ACC112 (cell line): ENCODE results near the gene PRKCB.

Source experiments
- H2AFZ ChIP-seq: fragments of 200-600 bp; sonication (generic); one replicate; pipeline ENCODE4 v1.6.0; 2017; ENCODE audit warnings: antibody characterized with exemption, low read length; ENCODE audit not compliant: unreplicated experiment
- H3K27ac ChIP-seq: fragments of 200-600 bp; sonication (generic); 2 replicates; pipeline ENCODE4 v1.5.1; 2014; ENCODE audit warnings: low read depth, mild to moderate bottlenecking, antibody characterized with exemption, low read length, moderate library complexity
- H3K27me3 ChIP-seq: fragments of 200-600 bp; sonication (generic); 2 replicates; pipeline ENCODE4 v1.6.1; 2014; ENCODE audit warnings: mild to moderate bottlenecking, antibody characterized with exemption, low read length, moderate library complexity, mixed read lengths; ENCODE audit not compliant: insufficient read depth
- H3K36me3 ChIP-seq: fragments of 200-600 bp; sonication (generic); 2 replicates; pipeline ENCODE4 v1.6.1; 2016; ENCODE audit warnings: mild to moderate bottlenecking, antibody characterized with exemption, low read length, moderate library complexity, mixed read lengths; ENCODE audit not compliant: insufficient read depth
- H3K4me1 ChIP-seq: fragments of 200-600 bp; sonication (generic); one replicate; pipeline ENCODE4 v1.6.1; 2016; ENCODE audit warnings: low read length, mixed read lengths; ENCODE audit not compliant: insufficient read depth, unreplicated experiment, control insufficient read depth
- H3K4me3 ChIP-seq: fragments of 200-600 bp; sonication (generic); 2 replicates; pipeline ENCODE4 v1.5.1; 2014; ENCODE audit warnings: mild to moderate bottlenecking, low read depth, low read length
- H3K79me2 ChIP-seq: fragments of 200-600 bp; sonication (generic); one replicate; pipeline ENCODE4 v1.6.0; 2016; ENCODE audit warnings: low read length; ENCODE audit not compliant: control insufficient read depth, unreplicated experiment, insufficient read depth

PRKCB gene

GRCh38 chr16:24069036-24069590 lies 233.3 kb downstream of the PRKCB start:
- H3K36me3 ChIP-seq = no peaks in the 10 kb centered on the region
- no peak overlapping the region for H3K4me3 ChIP-seq
- H3K4me1 ChIP-seq = no peaks in the 10 kb centered on the region
- no peaks in the 10 kb centered on the region for H3K27me3 ChIP-seq
- no peak overlapping the region for H2AFZ ChIP-seq
- H3K27ac ChIP-seq = no peak overlapping the region
- no peaks in the 10 kb centered on the region for H3K79me2 ChIP-seq

GRCh38 chr16:24070851-24071250 lies 235.1 kb downstream of the PRKCB start:
- Histone ChIP-seq H2AFZ (no peak overlapping the region), H3K79me2 (no peaks in the 10 kb centered on the region)

GRCh38 chr16:24071666-24072360 lies 236.0 kb downstream of the PRKCB start:
- H3K27me3 ChIP-seq = no peaks in the 10 kb centered on the region
- no peak overlapping the region for H3K4me3 ChIP-seq
- no peaks in the 10 kb centered on the region for H3K79me2 ChIP-seq
- H3K27ac ChIP-seq = no peak overlapping the region
- no peak overlapping the region for H2AFZ ChIP-seq
- H3K36me3 ChIP-seq = no peaks in the 10 kb centered on the region
- H3K4me1 ChIP-seq = no peaks in the 10 kb centered on the region

More at GRCh38 chr16:24070851-24071250, 235.1 kb downstream of the PRKCB start:
- Histone ChIP-seq H3K4me3 (no peak overlapping the region), H3K27ac (no peak overlapping the region), H3K4me1 (no peaks in the 10 kb centered on the region), H3K36me3 (no peaks in the 10 kb centered on the region), H3K27me3 (no peaks in the 10 kb centered on the region)

- Histone ChIP-seq H3K27me3 (no peaks in the 10 kb centered on the region), H3K4me1 (no peaks in the 10 kb centered on the region), H3K36me3 (no peaks in the 10 kb centered on the region), H3K79me2 (no peaks in the 10 kb centered on the region), H3K27ac (no peak overlapping the region), H3K4me3 (no peak overlapping the region), H2AFZ (no peak overlapping the region)
These were observed 237.5 kb downstream of the PRKCB start for GRCh38 chr16:24073321-24073720.

- no peak overlapping the region for H3K27ac ChIP-seq
- no peaks in the 10 kb centered on the region for H3K36me3 ChIP-seq
- H3K79me2 ChIP-seq = no peaks in the 10 kb centered on the region
- H3K4me1 ChIP-seq = no peaks in the 10 kb centered on the region
- H2AFZ ChIP-seq = no peak overlapping the region
- H3K4me3 ChIP-seq = no peak overlapping the region
- H3K27me3 ChIP-seq = no peaks in the 10 kb centered on the region
These were observed 238.8 kb downstream of the PRKCB start for GRCh38 chr16:24074574-24074973.

GRCh38 chr16:24075302-24075701 lies 239.5 kb downstream of the PRKCB start:
- H3K27me3 ChIP-seq = no peaks in the 10 kb centered on the region
- H2AFZ ChIP-seq = no peak overlapping the region
- H3K36me3 ChIP-seq = no peaks in the 10 kb centered on the region
- H3K4me3 ChIP-seq = no peak overlapping the region
- H3K4me1 ChIP-seq = no peaks in the 10 kb centered on the region
- H3K27ac ChIP-seq = no peak overlapping the region
- no peaks in the 10 kb centered on the region for H3K79me2 ChIP-seq

- Histone ChIP-seq H3K36me3 (no peaks in the 10 kb centered on the region), H2AFZ (no peak overlapping the region)
These were observed 240.3 kb downstream of the PRKCB start for GRCh38 chr16:24075931-24076716.

GRCh38 chr16:24077292-24077691 lies 241.5 kb downstream of the PRKCB start:
- Histone ChIP-seq H2AFZ (no peak overlapping the region), H3K36me3 (no peaks in the 10 kb centered on the region), H3K27ac (no peak overlapping the region), H3K4me1 (no peaks in the 10 kb centered on the region), H3K27me3 (no peaks in the 10 kb centered on the region), H3K79me2 (no peaks in the 10 kb centered on the region), H3K4me3 (no peak overlapping the region)

More at GRCh38 chr16:24075931-24076716, 240.3 kb downstream of the PRKCB start:
- no peak overlapping the region for H3K27ac ChIP-seq
- H3K27me3 ChIP-seq = no peaks in the 10 kb centered on the region
- no peaks in the 10 kb centered on the region for H3K79me2 ChIP-seq
- H3K4me3 ChIP-seq = no peak overlapping the region
- H3K4me1 ChIP-seq = no peaks in the 10 kb centered on the region

GRCh38 chr16:24077966-24078365 lies 242.2 kb downstream of the PRKCB start:
- Histone ChIP-seq H2AFZ (no peak overlapping the region), H3K79me2 (no peaks in the 10 kb centered on the region), H3K27ac (no peak overlapping the region), H3K4me1 (no peaks in the 10 kb centered on the region), H3K4me3 (no peak overlapping the region), H3K36me3 (no peaks in the 10 kb centered on the region), H3K27me3 (no peaks in the 10 kb centered on the region)

GRCh38 chr16:24085666-24086065 lies 249.9 kb downstream of the PRKCB start:
- no peak overlapping the region for H3K27ac ChIP-seq
- no peaks in the 10 kb centered on the region for H3K4me1 ChIP-seq
- no peaks in the 10 kb centered on the region for H3K36me3 ChIP-seq

More at GRCh38 chr16:24085666-24086065, 249.9 kb downstream of the PRKCB start:
- H3K79me2 ChIP-seq = no peaks in the 10 kb centered on the region
- H3K27me3 ChIP-seq = no peaks in the 10 kb centered on the region
- no peak overlapping the region for H3K4me3 ChIP-seq
- no peak overlapping the region for H2AFZ ChIP-seq
